ENCODE data around the gene HOXA9. TPM values are rescaled to one million over a fixed set of nuclear protein-coding genes. Genes with fewer than 3 reads are reported as not detected.
A peak's percentile ranks its signal among the peaks of the same experiment; 100 is the strongest.

Gene HOXA9
- total RNA-seq, 1 donor from 2014 or later, result not detected

DNA sequence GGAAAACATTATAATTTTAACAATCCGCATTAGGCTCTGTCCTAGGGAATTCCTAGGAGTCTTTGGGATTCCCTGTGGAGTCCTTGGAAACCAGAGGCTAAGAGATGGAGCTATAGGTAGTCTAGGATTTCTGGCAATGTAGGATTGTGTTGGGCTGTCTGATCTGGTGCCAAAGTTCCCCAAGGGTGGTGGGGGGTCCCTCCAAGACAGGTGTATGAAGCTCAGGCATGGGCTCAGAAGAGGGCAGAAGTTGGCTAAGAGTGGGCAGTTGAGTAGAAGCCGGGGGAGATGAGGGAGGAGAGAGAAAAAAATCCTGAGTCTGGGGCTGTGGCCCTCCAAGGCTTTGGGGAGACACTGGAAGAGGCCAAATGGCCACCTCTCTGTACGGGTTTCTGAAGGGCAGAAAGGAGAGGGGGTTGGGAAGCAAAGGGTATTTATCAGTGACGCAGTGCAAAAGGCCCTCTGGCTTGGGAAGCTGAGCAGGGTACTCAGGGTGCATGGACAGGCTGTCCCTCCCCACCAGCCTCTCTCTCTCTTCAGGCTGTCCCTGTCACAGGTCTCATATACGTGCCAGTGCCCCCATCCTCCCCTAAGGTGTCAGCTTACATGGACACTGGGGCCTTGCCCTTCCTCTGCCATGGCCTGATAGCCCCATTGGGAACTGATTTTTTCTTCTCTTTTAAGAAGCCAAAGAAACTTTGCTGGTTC lies 18.7 kb downstream of the HOXA9 start:
- H3K36me3 Mint-ChIP-seq (ENCODE audit: insufficient read depth), result peaks cover 2% of the 10 kb centered on the region
- H3K27me3 Mint-ChIP-seq, result peaks cover 71% of the 10 kb centered on the region
- TF ChIP-seq, protein P1, sequence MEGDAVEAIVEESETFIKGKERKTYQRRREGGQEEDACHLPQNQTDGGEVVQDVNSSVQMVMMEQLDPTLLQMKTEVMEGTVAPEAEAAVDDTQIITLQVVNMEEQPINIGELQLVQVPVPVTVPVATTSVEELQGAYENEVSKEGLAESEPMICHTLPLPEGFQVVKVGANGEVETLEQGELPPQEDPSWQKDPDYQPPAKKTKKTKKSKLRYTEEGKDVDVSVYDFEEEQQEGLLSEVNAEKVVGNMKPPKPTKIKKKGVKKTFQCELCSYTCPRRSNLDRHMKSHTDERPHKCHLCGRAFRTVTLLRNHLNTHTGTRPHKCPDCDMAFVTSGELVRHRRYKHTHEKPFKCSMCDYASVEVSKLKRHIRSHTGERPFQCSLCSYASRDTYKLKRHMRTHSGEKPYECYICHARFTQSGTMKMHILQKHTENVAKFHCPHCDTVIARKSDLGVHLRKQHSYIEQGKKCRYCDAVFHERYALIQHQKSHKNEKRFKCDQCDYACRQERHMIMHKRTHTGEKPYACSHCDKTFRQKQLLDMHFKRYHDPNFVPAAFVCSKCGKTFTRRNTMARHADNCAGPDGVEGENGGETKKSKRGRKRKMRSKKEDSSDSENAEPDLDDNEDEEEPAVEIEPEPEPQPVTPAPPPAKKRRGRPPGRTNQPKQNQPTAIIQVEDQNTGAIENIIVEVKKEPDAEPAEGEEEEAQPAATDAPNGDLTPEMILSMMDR (IDR thresholded peaks at IDR 0.05; ENCODE audit: unreplicated experiment), result no peak
- no peaks in the 10 kb centered on the region for H3K9me3 Mint-ChIP-seq (ENCODE audit: low read depth)
- H3K4me3 Mint-ChIP-seq (ENCODE audit: low read depth), result no peak overlapping the region
- no peak for DNase-seq (ENCODE audit: low spot score, unreplicated experiment)
- H3K4me1 Mint-ChIP-seq (ENCODE audit: low read depth), result peaks cover 20% of the 10 kb centered on the region
- H3K27ac Mint-ChIP-seq, result no peak overlapping the region

DNA sequence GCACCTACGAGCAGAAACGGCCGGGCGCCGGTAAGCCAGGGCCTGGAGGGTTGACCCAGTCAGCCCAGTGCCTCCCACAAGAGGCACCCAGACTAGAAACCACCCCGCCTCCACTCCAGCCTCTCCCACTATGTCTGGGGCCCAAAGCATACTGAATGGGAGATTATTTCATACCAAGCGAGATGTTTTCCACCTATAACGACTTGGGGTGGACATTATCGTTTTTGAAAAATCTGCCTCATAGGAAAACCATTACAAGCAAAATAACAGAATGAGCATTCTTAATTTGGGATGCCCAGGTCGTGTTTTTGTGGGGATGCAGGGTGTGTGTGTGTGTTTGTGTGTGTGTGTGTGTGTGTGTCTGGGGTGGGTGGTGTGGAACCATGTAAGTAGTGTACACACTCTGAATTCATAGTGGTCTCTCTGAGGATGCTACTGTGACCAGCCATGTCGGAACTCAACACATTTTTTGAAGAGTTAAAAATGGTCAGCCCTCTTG lies 19.4 kb downstream of the HOXA9 start:
- TF ChIP-seq, protein P1 (IDR thresholded peaks at IDR 0.05; ENCODE audit: unreplicated experiment), result no peak
- Mint-ChIP-seq H3K9me3 (ENCODE audit: low read depth) (no peaks in the 10 kb centered on the region), H3K4me3 (ENCODE audit: low read depth) (no peak overlapping the region), H3K4me1 (ENCODE audit: low read depth) (peaks cover 25% of the 10 kb centered on the region), H3K27ac (no peak overlapping the region), H3K27me3 (peaks cover 65% of the 10 kb centered on the region), H3K36me3 (ENCODE audit: insufficient read depth) (peaks cover 6% of the 10 kb centered on the region)
- no peak for DNase-seq (ENCODE audit: low spot score, unreplicated experiment)

DNA sequence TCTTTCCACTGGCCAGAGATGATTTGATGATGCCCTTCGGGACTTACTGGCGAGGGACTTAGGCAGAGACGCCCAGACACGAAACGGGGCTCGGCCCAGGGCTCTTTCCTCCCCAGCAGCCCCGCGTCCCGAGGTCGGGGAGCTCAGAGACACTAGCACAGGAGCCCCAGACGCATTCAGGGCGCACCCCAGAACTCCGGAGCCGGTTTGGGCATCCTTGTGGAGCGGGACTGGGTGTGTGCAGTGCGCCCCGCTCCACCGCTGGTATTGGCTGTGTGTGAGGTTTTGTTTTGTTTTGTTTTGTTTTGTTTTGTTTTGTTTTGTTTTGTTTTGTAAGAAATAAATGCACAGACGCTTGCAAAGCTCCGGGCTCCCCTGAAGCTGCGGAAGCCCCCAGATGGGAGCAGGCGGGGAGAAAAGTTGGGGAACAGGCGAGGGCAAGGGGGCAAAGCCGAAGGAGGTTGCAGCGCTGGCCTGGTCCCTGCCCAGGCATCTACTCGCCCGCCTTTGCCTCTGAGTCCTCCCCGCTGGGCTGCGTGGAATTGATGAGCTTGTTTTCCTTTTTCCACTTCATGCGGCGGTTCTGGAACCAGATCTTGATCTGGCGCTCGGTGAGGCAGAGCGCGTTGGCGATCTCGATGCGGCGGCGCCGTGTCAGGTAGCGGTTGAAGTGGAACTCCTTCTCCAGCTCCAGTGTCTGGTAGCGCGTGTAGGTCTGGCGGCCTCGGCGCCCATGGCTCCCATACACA lies 20.0 kb downstream of the HOXA9 start:
- peaks cover 58% of the 10 kb centered on the region for H3K27me3 Mint-ChIP-seq
- no peak overlapping the region for H3K27ac Mint-ChIP-seq
- peak overlapping the region; percentile 20 for H3K4me3 Mint-ChIP-seq (ENCODE audit: low read depth)
- TF ChIP-seq, protein P1 (IDR thresholded peaks at IDR 0.05; ENCODE audit: unreplicated experiment), result no peak
- no peak for DNase-seq (ENCODE audit: low spot score, unreplicated experiment)
- peaks cover 6% of the 10 kb centered on the region for H3K36me3 Mint-ChIP-seq (ENCODE audit: insufficient read depth)
- H3K9me3 Mint-ChIP-seq (ENCODE audit: low read depth), result no peaks in the 10 kb centered on the region
- H3K4me1 Mint-ChIP-seq (ENCODE audit: low read depth), result peaks cover 26% of the 10 kb centered on the region

DNA sequence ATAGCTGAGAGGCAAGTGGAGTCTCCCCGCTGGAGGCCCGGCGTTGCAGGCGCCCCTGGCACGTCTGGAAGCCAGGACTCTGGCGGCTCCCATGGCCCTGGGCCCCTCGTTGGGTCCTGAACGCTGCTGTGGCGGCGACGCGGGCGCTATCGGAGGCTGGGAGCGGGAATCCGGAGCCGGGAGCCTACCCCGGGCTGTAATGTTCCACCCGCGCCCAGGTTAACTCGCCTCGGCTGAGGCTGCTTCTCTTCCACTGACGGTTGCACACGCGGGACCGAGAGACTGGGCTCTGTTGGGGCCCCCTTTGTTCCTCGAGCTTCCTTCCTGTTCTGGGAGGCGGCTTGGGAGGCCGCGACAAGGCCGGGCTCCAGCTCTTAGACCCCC lies 20.6 kb downstream of the HOXA9 start:
- no peak for DNase-seq (ENCODE audit: low spot score, unreplicated experiment)
- peaks cover 29% of the 10 kb centered on the region for H3K4me1 Mint-ChIP-seq (ENCODE audit: low read depth)
- H3K36me3 Mint-ChIP-seq (ENCODE audit: insufficient read depth), result peaks cover 6% of the 10 kb centered on the region
- H3K27ac Mint-ChIP-seq, result no peak overlapping the region
- peak overlapping the region; percentile 20 for H3K4me3 Mint-ChIP-seq (ENCODE audit: low read depth)
- no peaks in the 10 kb centered on the region for H3K9me3 Mint-ChIP-seq (ENCODE audit: low read depth)
- TF ChIP-seq, protein P1 (IDR thresholded peaks at IDR 0.05; ENCODE audit: unreplicated experiment), result no peak
- peaks cover 53% of the 10 kb centered on the region for H3K27me3 Mint-ChIP-seq

DNA sequence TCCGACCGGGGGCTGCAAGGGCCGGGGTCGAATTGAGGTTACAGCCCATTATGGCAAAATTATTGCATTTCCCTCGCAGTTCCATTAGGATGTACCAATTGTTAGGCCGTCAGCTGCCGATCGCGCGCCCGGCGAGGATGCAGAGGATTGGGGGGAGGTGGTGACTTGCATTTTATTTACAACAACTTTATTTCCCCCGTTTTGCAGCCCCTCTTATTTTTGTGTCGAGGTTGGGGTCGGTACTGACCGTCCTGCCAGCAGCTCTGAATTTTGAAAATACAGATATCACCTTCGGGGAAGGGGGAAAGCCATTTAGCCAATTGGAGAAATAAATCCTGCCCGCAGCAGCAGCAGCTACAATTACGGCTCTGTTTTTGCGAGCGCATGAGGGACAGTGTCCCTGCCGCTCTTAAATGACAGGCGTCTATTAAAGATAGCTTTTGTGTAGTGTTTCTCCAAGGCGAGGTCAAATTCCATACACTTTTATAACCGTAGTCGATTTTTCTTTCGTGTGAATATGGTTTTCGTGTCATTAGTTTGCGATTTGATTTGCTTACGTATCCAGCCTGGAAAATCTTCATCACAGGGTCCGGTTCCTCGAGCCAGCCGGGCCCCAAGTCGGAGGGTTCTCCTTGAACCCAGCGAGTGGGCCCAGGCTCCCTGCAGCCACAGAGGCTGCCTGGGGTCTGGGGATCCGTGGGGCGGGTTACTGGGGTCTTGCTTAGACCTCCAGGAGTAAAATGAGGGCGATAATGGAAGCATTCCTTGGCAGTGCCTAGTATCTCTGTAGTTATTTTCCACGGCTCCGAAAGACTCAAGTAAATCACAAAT lies 21.2 kb downstream of the HOXA9 start:
- Mint-ChIP-seq H3K4me1 (ENCODE audit: low read depth) (peaks cover 27% of the 10 kb centered on the region), H3K27ac (peak overlapping the region; percentile 52), H3K9me3 (ENCODE audit: low read depth) (no peaks in the 10 kb centered on the region), H3K27me3 (peaks cover 47% of the 10 kb centered on the region), H3K36me3 (ENCODE audit: insufficient read depth) (peaks cover 6% of the 10 kb centered on the region), H3K4me3 (ENCODE audit: low read depth) (peak overlapping the region; percentile 93)
- DNase-seq (ENCODE audit: low spot score, unreplicated experiment), result no peak
- TF ChIP-seq, protein P1 (IDR thresholded peaks at IDR 0.05; ENCODE audit: unreplicated experiment), result no peak

Measured in progenitor cell of endocrine pancreas (in vitro differentiated cells).